GM19238 (cell line): Measurements from ENCODE around the gene HYLS1.
A peak's percentile ranks its signal among the peaks of the same experiment; 100 is the strongest.
"Not testable (repeated sequence)": the region's sequence is repeated elsewhere in the genome, so short reads cannot be mapped to it uniquely, and the experiment has no call there.

Source experiments
- DNase-seq: peaks from one replicate; pipeline ENCODE4 v3.0.0; 2011; ENCODE audit warnings: low spot score; ENCODE audit not compliant: insufficient read length

HYLS1 gene

GRCh38 chr11:125887373-125888324 is at the start of gene HYLS1:
TSS of gene HYLS1 (plus strand) at chr11:125887668. CDS start at chr11:125899369, 11,701 bp downstream.
- peak; percentile 76 for DNase-seq

- DNase-seq, result no peak
Measured at GRCh38 chr11:125842321-125842948, 45.0 kb upstream of the HYLS1 start.

DNA sequence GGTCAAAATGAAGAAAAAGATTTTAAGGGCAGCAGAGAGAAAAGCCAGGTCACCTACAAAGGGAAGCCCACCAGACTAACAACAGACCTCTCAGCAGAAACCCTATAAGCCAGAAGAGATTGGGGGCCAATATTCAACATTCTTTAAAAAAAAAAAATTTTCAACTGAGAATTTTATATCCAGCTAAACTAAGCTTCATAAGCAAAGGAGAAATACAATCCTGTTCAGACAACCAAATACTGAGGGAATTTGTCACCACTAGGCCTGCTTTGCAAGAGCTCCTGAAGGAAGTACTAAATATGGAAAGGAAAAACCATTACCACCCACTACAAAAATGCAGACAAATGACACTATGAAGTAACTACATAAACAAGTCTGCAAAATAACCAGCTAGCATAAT is 41.3 kb upstream of the HYLS1 start:
- DNase-seq, result no peak

- not testable (repeated sequence) for DNase-seq
Measured at GRCh38 chr11:125857670-125858069, 29.8 kb upstream of the HYLS1 start.

DNA sequence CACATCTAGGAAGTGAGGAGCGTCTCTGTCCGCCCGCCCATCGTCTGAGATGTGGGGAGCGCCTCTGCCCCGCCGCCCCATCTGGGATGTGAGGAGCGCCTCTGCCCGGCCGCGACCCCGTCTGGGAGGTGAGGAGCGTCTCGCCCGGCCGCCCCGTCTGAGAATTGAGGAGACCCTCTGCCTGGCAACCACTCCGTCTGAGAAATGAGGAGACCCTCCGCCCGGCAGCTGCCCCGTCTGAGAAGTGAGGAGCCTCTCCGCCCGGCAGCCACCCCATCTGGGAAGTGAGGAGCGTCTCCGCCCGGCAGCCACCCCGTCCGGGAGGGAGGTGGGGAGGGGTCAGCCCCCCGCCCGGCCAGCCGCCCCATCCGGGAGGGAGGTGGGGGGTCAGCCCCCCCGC is 24.7 kb upstream of the HYLS1 start:
- not testable (repeated sequence) for DNase-seq

- not testable (repeated sequence) for DNase-seq
Measured at GRCh38 chr11:125865354-125865753, 22.1 kb upstream of the HYLS1 start.

- DNase-seq, result no peak
Measured at GRCh38 chr11:125869521-125869920, 17.9 kb upstream of the HYLS1 start.

GRCh38 chr11:125871391-125872137 is 15.9 kb upstream of the HYLS1 start:
- no peak for DNase-seq

DNA sequence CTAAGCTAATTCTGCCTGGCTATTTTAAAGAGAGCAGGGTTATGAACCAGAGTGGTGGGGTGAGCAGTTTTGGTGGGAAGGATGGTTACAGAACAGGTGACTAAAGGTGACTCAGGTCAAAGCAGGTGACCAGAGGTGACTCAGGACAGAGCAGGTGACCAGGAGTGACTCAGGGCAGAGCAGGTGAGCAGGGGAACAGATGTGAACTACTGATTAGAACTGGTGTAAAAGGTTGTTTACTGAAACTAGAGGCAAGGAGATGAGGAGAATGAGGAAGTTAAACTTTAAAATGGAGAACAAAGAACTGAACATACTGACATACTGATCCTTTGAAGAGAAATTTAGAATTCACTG is 15.4 kb upstream of the HYLS1 start:
- no peak for DNase-seq

DNA sequence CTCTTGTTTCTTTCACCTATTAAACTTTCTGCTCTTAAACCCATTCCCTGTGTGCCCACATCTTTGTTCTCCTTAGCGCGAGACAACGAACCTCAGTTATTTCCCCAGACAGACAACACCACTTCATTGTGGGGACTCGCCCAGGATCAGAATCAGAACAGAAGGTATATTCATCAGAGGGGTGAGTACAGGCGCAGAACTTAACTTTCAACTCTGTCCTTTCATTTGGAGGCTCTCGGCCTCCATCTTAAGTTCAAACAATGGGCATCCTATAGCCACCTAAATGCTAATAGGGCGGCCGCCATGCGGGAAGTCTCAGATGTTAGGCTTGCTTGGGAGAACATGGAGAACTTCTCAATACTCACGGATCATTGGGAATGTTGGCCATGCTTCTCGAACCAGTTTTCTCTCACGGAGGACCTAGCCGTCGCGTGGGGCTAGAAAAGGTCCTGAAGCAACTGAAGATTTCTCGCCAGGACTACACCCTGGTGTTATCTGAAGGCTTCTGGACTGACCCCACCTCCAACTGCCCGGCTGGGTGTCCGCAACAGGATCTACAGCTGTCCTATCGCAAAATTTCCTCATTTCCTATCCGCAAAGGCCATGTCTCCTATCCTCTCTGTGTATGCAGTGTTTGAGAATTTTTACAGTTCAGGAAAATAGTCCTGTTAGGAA is 13.4 kb upstream of the HYLS1 start:
- no peak for DNase-seq

GRCh38 chr11:125874556-125875124 is 12.8 kb upstream of the HYLS1 start:
- no peak for DNase-seq

GRCh38 chr11:125881291-125881690 is 6.2 kb upstream of the HYLS1 start:
- DNase-seq, result no peak

- DNase-seq, result no peak
Measured at GRCh38 chr11:125883375-125883774, 4.1 kb upstream of the HYLS1 start.

DNA sequence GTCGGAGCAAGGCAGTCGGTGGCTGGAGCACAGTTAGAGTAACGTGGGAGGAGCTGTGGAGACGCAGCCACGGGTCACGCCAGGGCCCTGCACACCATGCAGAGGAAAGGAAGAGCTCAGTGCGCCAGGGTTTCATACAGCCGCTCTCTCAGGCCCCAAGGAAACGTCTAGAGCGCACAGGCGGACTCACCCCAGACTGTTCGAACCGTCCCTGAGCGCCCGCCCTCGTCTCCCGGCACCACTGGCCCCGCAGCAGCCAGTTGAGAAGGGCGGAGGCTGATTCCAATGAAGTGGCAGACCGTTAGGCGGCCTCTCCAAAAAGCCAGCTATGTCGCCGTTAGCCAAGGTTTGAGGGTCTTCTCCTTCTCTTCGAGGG is 483 bp upstream of the HYLS1 start:
- peak; percentile 17 for DNase-seq

DNA sequence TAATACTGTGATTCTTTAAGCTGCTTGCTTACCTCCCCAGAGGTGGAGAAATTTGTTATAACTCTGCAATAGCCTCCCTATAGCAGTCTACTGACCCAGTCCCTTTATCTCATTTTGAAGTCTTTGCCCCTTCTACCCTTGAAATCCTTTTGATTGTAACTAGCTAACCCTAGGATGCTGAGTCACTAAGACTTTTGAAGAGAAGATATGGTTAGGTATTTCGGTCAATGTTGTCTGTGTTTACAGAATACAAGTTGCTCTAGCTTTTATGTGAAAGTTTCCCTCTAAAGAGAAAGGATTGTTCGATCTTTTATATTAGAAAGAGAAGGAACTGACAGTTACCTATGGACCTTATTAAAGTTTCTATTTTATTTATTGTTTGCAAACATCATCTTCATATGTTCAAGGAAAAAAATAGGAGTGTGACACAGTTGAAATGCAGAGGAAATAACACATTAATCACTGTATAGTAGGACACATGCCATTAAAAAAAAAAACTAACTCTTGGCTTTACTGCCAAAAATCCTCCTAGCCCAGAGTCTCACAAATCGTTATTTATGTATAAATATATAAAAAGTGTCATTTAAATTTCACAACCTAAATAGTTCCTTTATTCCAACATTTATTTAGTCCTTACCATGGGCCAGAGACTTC is 3.1 kb downstream of the HYLS1 start:
- DNase-seq, result no peak

DNA sequence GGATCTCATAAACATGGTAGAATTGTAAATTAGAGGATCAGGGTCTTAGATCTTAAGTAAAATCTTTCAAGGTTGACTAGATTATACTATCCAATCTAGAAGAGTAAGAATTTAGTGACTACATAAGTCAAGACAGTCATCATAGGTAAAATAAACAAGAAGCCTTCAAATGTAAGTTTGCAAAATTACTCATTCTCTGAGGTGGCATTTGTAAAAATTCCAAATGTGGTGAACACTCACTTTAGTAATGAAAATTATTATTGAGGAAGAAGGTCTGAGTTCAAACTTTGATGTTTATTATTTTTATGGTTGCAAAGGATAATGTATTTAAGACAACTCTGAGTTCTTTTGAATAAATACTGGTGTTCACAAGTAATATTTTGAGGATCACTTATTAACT is 4.6 kb downstream of the HYLS1 start:
- DNase-seq, result no peak

- no peak for DNase-seq
Measured at GRCh38 chr11:125892994-125893393, 5.5 kb downstream of the HYLS1 start.

- DNase-seq, result no peak
Measured at GRCh38 chr11:125901872-125902271, 14.4 kb downstream of the HYLS1 start.

DNA sequence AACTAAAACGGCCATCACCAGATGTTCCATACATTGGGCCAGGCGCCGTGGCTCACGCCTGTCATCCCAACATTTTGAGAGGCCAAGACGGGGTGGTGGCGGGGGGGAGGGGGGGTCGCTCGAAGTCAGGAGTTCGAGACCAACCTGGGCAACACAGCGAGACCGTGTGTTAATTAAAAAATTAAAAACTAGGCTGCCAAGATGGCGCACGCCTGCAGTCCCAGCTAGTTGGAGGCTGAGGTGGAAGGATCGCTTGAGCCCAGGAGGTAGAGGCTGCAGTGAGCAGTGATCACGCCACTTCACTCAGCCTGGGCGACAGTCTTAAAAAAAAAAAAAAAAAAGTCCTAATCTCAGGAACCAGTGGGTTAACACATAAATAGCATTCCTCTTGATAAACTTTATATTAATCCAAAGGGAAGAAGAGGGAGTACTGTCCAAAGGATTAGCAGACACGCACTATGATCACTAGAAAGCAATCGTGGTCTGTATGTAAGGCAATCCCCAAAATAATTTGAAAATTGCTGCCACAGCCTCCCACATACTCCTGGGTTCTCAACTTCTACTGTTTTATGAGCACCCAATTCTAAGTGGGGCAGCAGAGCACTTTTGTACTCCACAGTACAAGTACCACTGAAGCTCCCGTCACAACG is 14.9 kb downstream of the HYLS1 start:
- DNase-seq, result no peak
